ENCODE data around the gene ADH4.

The ADH4 gene

GRCh38 chr4:99144587-99144986, 490 bp upstream of the ADH4 start:
- Histone ChIP-seq H3K4me2 (ENCODE audit: low read depth, low read length) (no peak overlapping the region), H3K27ac (ENCODE audit: low read length) (no peak overlapping the region), H3K9ac (ENCODE audit: low read length) (no peak overlapping the region)

DNA sequence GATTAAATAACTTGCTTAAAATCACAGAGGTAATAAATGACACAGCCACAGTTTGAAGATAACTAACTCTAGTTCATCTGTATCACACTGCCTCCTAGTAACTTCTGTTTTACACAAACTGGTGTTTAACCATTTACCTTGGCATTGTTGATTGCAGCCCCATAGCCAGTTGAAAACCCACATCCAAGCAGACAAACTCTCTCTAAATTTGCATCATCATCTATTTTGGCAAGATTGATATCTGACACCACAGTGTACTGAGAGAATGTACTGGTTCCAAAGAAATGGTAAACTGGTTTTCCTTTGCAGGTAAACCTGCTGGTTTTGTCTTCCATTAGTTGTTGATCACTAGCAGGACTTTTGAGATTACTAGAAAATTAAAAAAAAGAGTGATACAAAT, 7.8 kb downstream of the ADH4 start:
- no peaks in the 10 kb centered on the region for H3K36me3 ChIP-seq (replicated peaks; ENCODE audit: insufficient read depth, low read length)
- no peaks in the 10 kb centered on the region for H3K27me3 ChIP-seq (replicated peaks; ENCODE audit: insufficient read depth, low read length)
- no peak overlapping the region for H3K9ac ChIP-seq (ENCODE audit: low read length)
- H4K20me1 ChIP-seq (ENCODE audit: insufficient read depth, low read length) = no peaks in the 10 kb centered on the region
- no peaks in the 10 kb centered on the region for H3F3A ChIP-seq (ENCODE audit: insufficient read depth, low read length)
- H3K9me3 ChIP-seq (replicated peaks; ENCODE audit: insufficient read depth, low read length) = no peaks in the 10 kb centered on the region
- no peak for TF ChIP-seq EZH2 (optimal IDR thresholded peaks at IDR 0.05; ENCODE audit: low read depth, low read length)
- TF ChIP-seq, protein P1, sequence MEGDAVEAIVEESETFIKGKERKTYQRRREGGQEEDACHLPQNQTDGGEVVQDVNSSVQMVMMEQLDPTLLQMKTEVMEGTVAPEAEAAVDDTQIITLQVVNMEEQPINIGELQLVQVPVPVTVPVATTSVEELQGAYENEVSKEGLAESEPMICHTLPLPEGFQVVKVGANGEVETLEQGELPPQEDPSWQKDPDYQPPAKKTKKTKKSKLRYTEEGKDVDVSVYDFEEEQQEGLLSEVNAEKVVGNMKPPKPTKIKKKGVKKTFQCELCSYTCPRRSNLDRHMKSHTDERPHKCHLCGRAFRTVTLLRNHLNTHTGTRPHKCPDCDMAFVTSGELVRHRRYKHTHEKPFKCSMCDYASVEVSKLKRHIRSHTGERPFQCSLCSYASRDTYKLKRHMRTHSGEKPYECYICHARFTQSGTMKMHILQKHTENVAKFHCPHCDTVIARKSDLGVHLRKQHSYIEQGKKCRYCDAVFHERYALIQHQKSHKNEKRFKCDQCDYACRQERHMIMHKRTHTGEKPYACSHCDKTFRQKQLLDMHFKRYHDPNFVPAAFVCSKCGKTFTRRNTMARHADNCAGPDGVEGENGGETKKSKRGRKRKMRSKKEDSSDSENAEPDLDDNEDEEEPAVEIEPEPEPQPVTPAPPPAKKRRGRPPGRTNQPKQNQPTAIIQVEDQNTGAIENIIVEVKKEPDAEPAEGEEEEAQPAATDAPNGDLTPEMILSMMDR (IDR thresholded peaks at IDR 0.05; ENCODE audit: low read length) = no peak
- no peak for TF ChIP-seq EZH2phosphoT487 (IDR thresholded peaks at IDR 0.05; ENCODE audit: low read length)
- H3K27ac ChIP-seq (ENCODE audit: low read length) = no peak overlapping the region
- H3K4me2 ChIP-seq (ENCODE audit: low read depth, low read length) = no peak overlapping the region
- H2AFZ ChIP-seq (ENCODE audit: low read length) = no peak overlapping the region
- DNase-seq = no peak
- no peaks in the 10 kb centered on the region for H3K4me1 ChIP-seq (ENCODE audit: low read length)
- no peak overlapping the region for H3K4me3 ChIP-seq (ENCODE audit: low read length)
- H3K79me2 ChIP-seq (ENCODE audit: low read length) = no peaks in the 10 kb centered on the region
- no peaks in the 10 kb centered on the region for H3K9me2 ChIP-seq (replicated peaks; ENCODE audit: insufficient read depth, low read length)

More at GRCh38 chr4:99144587-99144986, 490 bp upstream of the ADH4 start:
- H3K9me2 ChIP-seq (replicated peaks; ENCODE audit: insufficient read depth, low read length) = no peaks in the 10 kb centered on the region
- no peaks in the 10 kb centered on the region for H3K79me2 ChIP-seq (ENCODE audit: low read length)
- H4K20me1 ChIP-seq (ENCODE audit: insufficient read depth, low read length) = no peaks in the 10 kb centered on the region
- no peaks in the 10 kb centered on the region for H3K36me3 ChIP-seq (replicated peaks; ENCODE audit: insufficient read depth, low read length)
- no peak overlapping the region for H2AFZ ChIP-seq (ENCODE audit: low read length)
- H3K27me3 ChIP-seq (replicated peaks; ENCODE audit: insufficient read depth, low read length) = no peaks in the 10 kb centered on the region
- H3K4me3 ChIP-seq (ENCODE audit: low read length) = no peak overlapping the region
- TF ChIP-seq EZH2phosphoT487 (IDR thresholded peaks at IDR 0.05; ENCODE audit: low read length) (no peak), EZH2 (optimal IDR thresholded peaks at IDR 0.05; ENCODE audit: low read depth, low read length) (no peak)
- TF ChIP-seq, protein P1 (IDR thresholded peaks at IDR 0.05; ENCODE audit: low read length) = no peak
- H3K9me3 ChIP-seq (replicated peaks; ENCODE audit: insufficient read depth, low read length) = no peaks in the 10 kb centered on the region
- no peaks in the 10 kb centered on the region for H3K4me1 ChIP-seq (ENCODE audit: low read length)
- no peaks in the 10 kb centered on the region for H3F3A ChIP-seq (ENCODE audit: insufficient read depth, low read length)
- no peak for DNase-seq

GRCh38 chr4:99135541-99136162, 8.4 kb downstream of the ADH4 start:
- Histone ChIP-seq H3K9ac (ENCODE audit: low read length) (no peak overlapping the region), H3K79me2 (ENCODE audit: low read length) (no peaks in the 10 kb centered on the region), H4K20me1 (ENCODE audit: insufficient read depth, low read length) (no peaks in the 10 kb centered on the region), H2AFZ (ENCODE audit: low read length) (no peak overlapping the region), H3F3A (ENCODE audit: insufficient read depth, low read length) (no peaks in the 10 kb centered on the region), H3K27ac (ENCODE audit: low read length) (no peak overlapping the region), H3K9me2 (replicated peaks; ENCODE audit: insufficient read depth, low read length) (no peaks in the 10 kb centered on the region), H3K36me3 (replicated peaks; ENCODE audit: insufficient read depth, low read length) (no peaks in the 10 kb centered on the region), H3K9me3 (replicated peaks; ENCODE audit: insufficient read depth, low read length) (no peaks in the 10 kb centered on the region), H3K27me3 (replicated peaks; ENCODE audit: insufficient read depth, low read length) (no peaks in the 10 kb centered on the region), H3K4me3 (ENCODE audit: low read length) (no peak overlapping the region), H3K4me2 (ENCODE audit: low read depth, low read length) (no peak overlapping the region), H3K4me1 (ENCODE audit: low read length) (no peaks in the 10 kb centered on the region)
- TF ChIP-seq, protein P1 (IDR thresholded peaks at IDR 0.05; ENCODE audit: low read length) = no peak
- no peak for TF ChIP-seq EZH2 (optimal IDR thresholded peaks at IDR 0.05; ENCODE audit: low read depth, low read length)
- TF ChIP-seq EZH2phosphoT487 (IDR thresholded peaks at IDR 0.05; ENCODE audit: low read length) = no peak
- DNase-seq = no peak

Data from MM.1S (cell line).